Astrocyte of the hippocampus (primary cell): ENCODE measurements around the gene ATXN10.
"Not testable (repeated sequence)": the region's sequence is repeated elsewhere in the genome, so short reads cannot be mapped to it uniquely, and the experiment has no call there.

Experiments
- DNase-seq: peaks from one replicate; pipeline ENCODE4 v3.0.0; 2011; ENCODE audit warnings: low read depth, low spot score

ATXN10 gene

GRCh38 chr22:45642986-45643385 is 28.6 kb upstream of the ATXN10 start:
- no peak for DNase-seq

- DNase-seq: no peak
Measured at GRCh38 chr22:45644714-45645113, 26.9 kb upstream of the ATXN10 start.

GRCh38 chr22:45645150-45645525 is 26.5 kb upstream of the ATXN10 start:
- no peak for DNase-seq

- DNase-seq: peak; percentile 89
Measured at GRCh38 chr22:45645526-45646414, 25.9 kb upstream of the ATXN10 start.

- DNase-seq: no peak
Measured at GRCh38 chr22:45647532-45648225, 24.0 kb upstream of the ATXN10 start.

- no peak for DNase-seq
Measured at GRCh38 chr22:45648301-45649117, 23.1 kb upstream of the ATXN10 start.

GRCh38 chr22:45649809-45650208 is 21.8 kb upstream of the ATXN10 start:
- DNase-seq: no peak

GRCh38 chr22:45650721-45651120 is 20.9 kb upstream of the ATXN10 start:
- DNase-seq: no peak

GRCh38 chr22:45651931-45652528 is 19.6 kb upstream of the ATXN10 start:
- DNase-seq: no peak

GRCh38 chr22:45656577-45656976 is 15.1 kb upstream of the ATXN10 start:
- DNase-seq: no peak

GRCh38 chr22:45657701-45658100 is 13.9 kb upstream of the ATXN10 start:
- DNase-seq: no peak

- DNase-seq: no peak
Measured at GRCh38 chr22:45664136-45664646, 7.4 kb upstream of the ATXN10 start.

- DNase-seq: no peak
Measured at GRCh38 chr22:45667486-45667885, 4.1 kb upstream of the ATXN10 start.

GRCh38 chr22:45670363-45670762 is 1.3 kb upstream of the ATXN10 start:
- not testable (repeated sequence) for DNase-seq

GRCh38 chr22:45670981-45671782 is 452 bp upstream of the ATXN10 start:
- peak; percentile 37 for DNase-seq

- no peak for DNase-seq
Measured at GRCh38 chr22:45672564-45673481, 1.2 kb downstream of the ATXN10 start.

GRCh38 chr22:45673482-45674175 is 2.0 kb downstream of the ATXN10 start:
- no peak for DNase-seq

GRCh38 chr22:45676024-45676423 is 4.4 kb downstream of the ATXN10 start:
- DNase-seq: no peak

GRCh38 chr22:45677063-45677462 is 5.4 kb downstream of the ATXN10 start:
- DNase-seq: no peak
